A375 (cell line): ENCODE data around the gene MARCO. TPM values are rescaled to one million over a fixed set of nuclear protein-coding genes. Genes with fewer than 3 reads are reported as not detected.

Experiments used
- total RNA-seq: library from RNA; depleted of rRNA; stranded (reverse); fragments of >200 nt; shearing (Covaris generic); gene quantifications from 2 replicates; pipeline ENCODE4 v1.2.3, GENCODE V29; 2014; rRNA removed

MARCO gene, protein sequence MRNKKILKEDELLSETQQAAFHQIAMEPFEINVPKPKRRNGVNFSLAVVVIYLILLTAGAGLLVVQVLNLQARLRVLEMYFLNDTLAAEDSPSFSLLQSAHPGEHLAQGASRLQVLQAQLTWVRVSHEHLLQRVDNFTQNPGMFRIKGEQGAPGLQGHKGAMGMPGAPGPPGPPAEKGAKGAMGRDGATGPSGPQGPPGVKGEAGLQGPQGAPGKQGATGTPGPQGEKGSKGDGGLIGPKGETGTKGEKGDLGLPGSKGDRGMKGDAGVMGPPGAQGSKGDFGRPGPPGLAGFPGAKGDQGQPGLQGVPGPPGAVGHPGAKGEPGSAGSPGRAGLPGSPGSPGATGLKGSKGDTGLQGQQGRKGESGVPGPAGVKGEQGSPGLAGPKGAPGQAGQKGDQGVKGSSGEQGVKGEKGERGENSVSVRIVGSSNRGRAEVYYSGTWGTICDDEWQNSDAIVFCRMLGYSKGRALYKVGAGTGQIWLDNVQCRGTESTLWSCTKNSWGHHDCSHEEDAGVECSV
- total RNA-seq: not detected in 2 replicates

DNA sequence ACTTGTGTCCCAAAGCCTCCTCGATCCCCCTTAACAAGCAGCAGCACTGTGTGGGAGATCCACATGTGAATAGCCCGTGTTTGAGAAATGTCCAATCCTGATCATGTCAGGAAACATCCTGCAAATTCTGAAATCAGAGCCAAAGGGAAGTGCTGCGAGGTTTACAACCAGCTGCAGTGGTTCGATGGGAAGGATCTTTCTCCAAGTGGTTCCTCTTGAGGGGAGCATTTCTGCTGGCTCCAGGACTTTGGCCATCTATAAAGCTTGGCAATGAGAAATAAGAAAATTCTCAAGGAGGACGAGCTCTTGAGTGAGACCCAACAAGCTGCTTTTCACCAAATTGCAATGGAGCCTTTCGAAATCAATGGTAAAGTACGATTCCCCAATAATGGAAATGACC, at the start of gene MARCO:
Gene MARCO (plus strand): TSS at position 164 of the 400 bp plus-strand sequence. CDS start 107 bp downstream, at position 271.

Other genes with a start within 250 kb of the MARCO start
- 1.1 and 2.2 TPM in 2 replicates for gene EN1, start 94.5 kb upstream of the MARCO start, total RNA-seq
- gene C1QL2, start 216.6 kb downstream of the MARCO start, total RNA-seq: not detected in 2 replicates